ENCODE measurements around the gene HSBP1L1. TPM values are rescaled to one million over a fixed set of nuclear protein-coding genes. Genes with fewer than 3 reads are reported as not detected.

HSBP1L1 gene
- total RNA-seq, 1 experiment from 2014 or later = 1.1 TPM

- no TSS peak for BruUV-seq (replicated peaks)
- ChIA-PET CTCF (no interaction called here), POLR2A (ENCODE audit: low non-redundant PET) (no interaction called here)
- no peak for DNase-seq (ENCODE audit: low spot score)
- Histone ChIP-seq H3K4me1 (ENCODE audit: insufficient read depth, low read length, poor library complexity, severe bottlenecking) (peaks cover 5% of the 10 kb centered on the region), H3K27me3 (replicated peaks; ENCODE audit: insufficient read depth, low read depth, low read length, poor library complexity) (no peaks in the 10 kb centered on the region), H3K36me3 (ENCODE audit: insufficient read depth, low read length, poor library complexity, severe bottlenecking) (peaks cover 37% of the 10 kb centered on the region), H3K4me3 (ENCODE audit: low read depth, low read length, poor library complexity, severe bottlenecking) (no peak overlapping the region), H3K27ac (ENCODE audit: low read depth, low read length, poor library complexity, severe bottlenecking) (no peak overlapping the region), H3K9me3 (ENCODE audit: low read depth, low read length, poor library complexity, severe bottlenecking) (peaks cover 4% of the 10 kb centered on the region)
- TF ChIP-seq, protein P1, sequence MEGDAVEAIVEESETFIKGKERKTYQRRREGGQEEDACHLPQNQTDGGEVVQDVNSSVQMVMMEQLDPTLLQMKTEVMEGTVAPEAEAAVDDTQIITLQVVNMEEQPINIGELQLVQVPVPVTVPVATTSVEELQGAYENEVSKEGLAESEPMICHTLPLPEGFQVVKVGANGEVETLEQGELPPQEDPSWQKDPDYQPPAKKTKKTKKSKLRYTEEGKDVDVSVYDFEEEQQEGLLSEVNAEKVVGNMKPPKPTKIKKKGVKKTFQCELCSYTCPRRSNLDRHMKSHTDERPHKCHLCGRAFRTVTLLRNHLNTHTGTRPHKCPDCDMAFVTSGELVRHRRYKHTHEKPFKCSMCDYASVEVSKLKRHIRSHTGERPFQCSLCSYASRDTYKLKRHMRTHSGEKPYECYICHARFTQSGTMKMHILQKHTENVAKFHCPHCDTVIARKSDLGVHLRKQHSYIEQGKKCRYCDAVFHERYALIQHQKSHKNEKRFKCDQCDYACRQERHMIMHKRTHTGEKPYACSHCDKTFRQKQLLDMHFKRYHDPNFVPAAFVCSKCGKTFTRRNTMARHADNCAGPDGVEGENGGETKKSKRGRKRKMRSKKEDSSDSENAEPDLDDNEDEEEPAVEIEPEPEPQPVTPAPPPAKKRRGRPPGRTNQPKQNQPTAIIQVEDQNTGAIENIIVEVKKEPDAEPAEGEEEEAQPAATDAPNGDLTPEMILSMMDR (conservative IDR thresholded peaks at IDR 0.05; ENCODE audit: low read depth, low read length) = no peak
- no peak for TF ChIP-seq EZH2 (IDR thresholded peaks at IDR 0.05; ENCODE audit: borderline replicate concordance, low read depth, low read length, poor library complexity, severe bottlenecking)
- intact Hi-C loops (cut with micrococcal nuclease; ENCODE audit: unreplicated experiment) = no loop called here
Measured at GRCh38 chr18:79939096-79939495, 25.3 kb upstream of the HSBP1L1 start.

GRCh38 chr18:79940126-79940813 lies 24.2 kb upstream of the HSBP1L1 start:
- intact Hi-C loops (cut with micrococcal nuclease; ENCODE audit: unreplicated experiment) = no loop called here
- H3K27ac ChIP-seq (ENCODE audit: low read depth, low read length, poor library complexity, severe bottlenecking) = no peak overlapping the region
- H3K4me3 ChIP-seq (ENCODE audit: low read depth, low read length, poor library complexity, severe bottlenecking) = no peak overlapping the region
- POLR2A ChIA-PET (ENCODE audit: low non-redundant PET) = no interaction called here
- no TSS peak for BruUV-seq (replicated peaks)
- TF ChIP-seq EZH2 (IDR thresholded peaks at IDR 0.05; ENCODE audit: borderline replicate concordance, low read depth, low read length, poor library complexity, severe bottlenecking) = no peak
- TF ChIP-seq, protein P1 (conservative IDR thresholded peaks at IDR 0.05; ENCODE audit: low read depth, low read length) = no peak
- peaks cover 4% of the 10 kb centered on the region for H3K9me3 ChIP-seq (ENCODE audit: low read depth, low read length, poor library complexity, severe bottlenecking)
- no peak for DNase-seq (ENCODE audit: low spot score)
- CTCF ChIA-PET = no interaction called here
- H3K36me3 ChIP-seq (ENCODE audit: insufficient read depth, low read length, poor library complexity, severe bottlenecking) = peaks cover 35% of the 10 kb centered on the region
- H3K27me3 ChIP-seq (replicated peaks; ENCODE audit: insufficient read depth, low read depth, low read length, poor library complexity) = no peaks in the 10 kb centered on the region
- H3K4me1 ChIP-seq (ENCODE audit: insufficient read depth, low read length, poor library complexity, severe bottlenecking) = peaks cover 17% of the 10 kb centered on the region

- Histone ChIP-seq H3K4me1 (ENCODE audit: insufficient read depth, low read length, poor library complexity, severe bottlenecking) (peaks cover 20% of the 10 kb centered on the region), H3K9me3 (ENCODE audit: low read depth, low read length, poor library complexity, severe bottlenecking) (peaks cover 1% of the 10 kb centered on the region), H3K27me3 (replicated peaks; ENCODE audit: insufficient read depth, low read depth, low read length, poor library complexity) (no peaks in the 10 kb centered on the region), H3K36me3 (ENCODE audit: insufficient read depth, low read length, poor library complexity, severe bottlenecking) (peaks cover 28% of the 10 kb centered on the region), H3K27ac (ENCODE audit: low read depth, low read length, poor library complexity, severe bottlenecking) (no peak overlapping the region), H3K4me3 (ENCODE audit: low read depth, low read length, poor library complexity, severe bottlenecking) (no peak overlapping the region)
- intact Hi-C loops (cut with micrococcal nuclease; ENCODE audit: unreplicated experiment) = no loop called here
- TF ChIP-seq, protein P1 (conservative IDR thresholded peaks at IDR 0.05; ENCODE audit: low read depth, low read length) = no peak
- TF ChIP-seq EZH2 (IDR thresholded peaks at IDR 0.05; ENCODE audit: borderline replicate concordance, low read depth, low read length, poor library complexity, severe bottlenecking) = no peak
- BruUV-seq (replicated peaks) = no TSS peak
- ChIA-PET CTCF (no interaction called here), POLR2A (ENCODE audit: low non-redundant PET) (no interaction called here)
- DNase-seq (ENCODE audit: low spot score) = no peak
Measured at GRCh38 chr18:79940814-79941472, 23.5 kb upstream of the HSBP1L1 start.

All from A673 (cell line).